Astrocyte (in vitro differentiated cells and primary cell): ENCODE measurements around the gene RUNDC1. TPM values are rescaled to one million over a fixed set of nuclear protein-coding genes. Genes with fewer than 3 reads are reported as not detected.
"Not testable (repeated sequence)": the region's sequence is repeated elsewhere in the genome, so short reads cannot be mapped to it uniquely, and the experiment has no call there.

ENCODE experiments used
- DNase-seq: peaks from one replicate; pipeline ENCODE4 v3.0.0-alpha.2; 2010; ENCODE audit warnings: low read depth
- FAIRE-seq: peaks from 2 replicates; lab custom pipeline; 2011; peaks lifted over from hg19 to GRCh38; lab: Jason Lieb, UNC
- H2AFZ ChIP-seq: 2 replicates; pipeline ENCODE4 v1.6.0; 2012; ENCODE audit warnings: low read depth, low read length, inconsistent platforms
- H3K27ac ChIP-seq: 2 replicates; pipeline ENCODE4 v1.5.1; 2011; ENCODE audit warnings: low read depth, low read length, inconsistent platforms
- H3K27me3 ChIP-seq: 2 replicates; pipeline ENCODE4 v1.6.0; 2011; ENCODE audit warnings: low read length, inconsistent platforms; ENCODE audit not compliant: insufficient read depth
- H3K36me3 ChIP-seq: 2 replicates; pipeline ENCODE4 v1.5.1; 2011; ENCODE audit warnings: low read length, inconsistent platforms; ENCODE audit not compliant: insufficient read depth
- H3K4me1 ChIP-seq: 2 replicates; pipeline ENCODE4 v1.5.1; 2011; ENCODE audit warnings: low read length, inconsistent platforms; ENCODE audit not compliant: insufficient read depth
- H3K4me2 ChIP-seq: 2 replicates; pipeline ENCODE4 v1.6.0; 2012; ENCODE audit warnings: low read length, inconsistent platforms
- H3K4me3 ChIP-seq: 2 replicates; pipeline ENCODE4 v1.5.1; 2011; ENCODE audit warnings: low read depth, mild to moderate bottlenecking, low read length, inconsistent platforms; ENCODE audit not compliant: insufficient read depth
- H3K79me2 ChIP-seq: 2 replicates; pipeline ENCODE4 v1.6.0; 2012; ENCODE audit warnings: mild to moderate bottlenecking, low read length, inconsistent platforms; ENCODE audit not compliant: insufficient read depth
- H3K9ac ChIP-seq: 2 replicates; pipeline ENCODE4 v1.6.0; 2012; ENCODE audit warnings: mild to moderate bottlenecking, low read length, inconsistent platforms
- H3K9me3 ChIP-seq: 2 replicates; pipeline ENCODE4 v1.5.1; 2012; ENCODE audit warnings: low read depth, mild to moderate bottlenecking, low read length, inconsistent platforms; ENCODE audit not compliant: insufficient read depth
- H4K20me1 ChIP-seq: 2 replicates; pipeline ENCODE4 v1.6.0; 2012; ENCODE audit warnings: low read length, inconsistent platforms; ENCODE audit not compliant: insufficient read depth
- H3K27ac Mint-ChIP-seq: one replicate; pipeline ENCODE4 v1.8.0; 2021; ENCODE audit warnings: mild to moderate bottlenecking, mixed read lengths; ENCODE audit not compliant: unreplicated experiment
- H3K27me3 Mint-ChIP-seq: one replicate; pipeline ENCODE4 v1.8.0; 2021; ENCODE audit warnings: low read depth, mixed read lengths; ENCODE audit not compliant: unreplicated experiment
- H3K36me3 Mint-ChIP-seq: one replicate; pipeline ENCODE4 v1.8.0; 2021; ENCODE audit warnings: low read depth, mixed read lengths; ENCODE audit not compliant: unreplicated experiment
- H3K4me1 Mint-ChIP-seq: one replicate; pipeline ENCODE4 v1.8.0; 2021; ENCODE audit warnings: low read depth, mixed read lengths; ENCODE audit not compliant: unreplicated experiment
- H3K4me3 Mint-ChIP-seq: one replicate; pipeline ENCODE4 v1.8.0; 2021; ENCODE audit warnings: mild to moderate bottlenecking, moderate library complexity, mixed read lengths; ENCODE audit not compliant: unreplicated experiment
- H3K9me3 Mint-ChIP-seq: one replicate; pipeline ENCODE4 v1.8.0; 2021; ENCODE audit warnings: mild to moderate bottlenecking, mixed read lengths; ENCODE audit not compliant: unreplicated experiment
- CTCF ChIP-seq: IDR thresholded peaks from 2 replicates; pipeline ENCODE4 v1.5.1; 2011; ENCODE audit warnings: low read depth, mild to moderate bottlenecking, inconsistent platforms, low read length, moderate library complexity; ENCODE audit not compliant: insufficient read depth
- EZH2 ChIP-seq: IDR thresholded peaks from 2 replicates; pipeline ENCODE4 v1.6.1; 2012; ENCODE audit warnings: mild to moderate bottlenecking, low read length, inconsistent platforms; ENCODE audit not compliant: insufficient read depth
- total RNA-seq: library from RNA; stranded (reverse); gene quantifications from 2 replicates; pipeline ENCODE4 v1.2.1, GENCODE V29; 2021

The RUNDC1 gene
- total RNA-seq, 1 donor from 2014 or later: 13.8 TPM

GRCh38 chr17:42997984-42998938 lies 17.9 kb downstream of the RUNDC1 start, which contains the start of gene RPL27:
Gene RPL27, plus strand, starts transcription at chr17:42998419. Its CDS starts 332 bp downstream, at chr17:42998751.
- peak; percentile 83 for TF ChIP-seq CTCF
- TF ChIP-seq EZH2: no peak
- H3K27me3 Mint-ChIP-seq: no peaks in the 10 kb centered on the region
- Histone ChIP-seq H3K36me3 (peaks cover 26% of the 10 kb centered on the region), H3K9ac (peak within 1 kb of the TSS; percentile 96), H3K4me2 (peak within 1 kb of the TSS; percentile 96), H3K4me1 (peaks cover 31% of the 10 kb centered on the region), H3K27ac (peak within 1 kb of the TSS; percentile 93), H4K20me1 (peaks cover 46% of the 10 kb centered on the region), H3K27me3 (no peaks in the 10 kb centered on the region), H3K4me3 (peak within 1 kb of the TSS; percentile 98), H3K9me3 (no peaks in the 10 kb centered on the region), H2AFZ (peak within 1 kb of the TSS; percentile 69), H3K79me2 (peaks cover 37% of the 10 kb centered on the region)
- peak; percentile 100 for DNase-seq
- peaks cover 27% of the 10 kb centered on the region for H3K4me1 Mint-ChIP-seq
- H3K27ac Mint-ChIP-seq: peak within 1 kb of the TSS; percentile 99
- FAIRE-seq: peak; percentile 69
- peaks cover 34% of the 10 kb centered on the region for H3K36me3 Mint-ChIP-seq
- no peaks in the 10 kb centered on the region for H3K9me3 Mint-ChIP-seq
- H3K4me3 Mint-ChIP-seq: peak within 1 kb of the TSS; percentile 99

GRCh38 chr17:42999003-42999525 lies 18.7 kb downstream of the RUNDC1 start:
- peak overlapping the region; percentile 99 for H3K27ac Mint-ChIP-seq
- DNase-seq (no peak), FAIRE-seq (no peak)
- no peaks in the 10 kb centered on the region for H3K27me3 Mint-ChIP-seq
- no peaks in the 10 kb centered on the region for H3K9me3 ChIP-seq
- H3K4me1 ChIP-seq: peaks cover 38% of the 10 kb centered on the region
- H3K4me3 ChIP-seq: peak overlapping the region; percentile 98
- H3K79me2 ChIP-seq: peaks cover 40% of the 10 kb centered on the region
- no peaks in the 10 kb centered on the region for H3K27me3 ChIP-seq
- peaks cover 31% of the 10 kb centered on the region for H3K36me3 ChIP-seq
- peaks cover 54% of the 10 kb centered on the region for H4K20me1 ChIP-seq
- H3K4me2 ChIP-seq: peak overlapping the region; percentile 96
- H3K4me3 Mint-ChIP-seq: peak overlapping the region; percentile 99
- peak overlapping the region; percentile 93 for H3K27ac ChIP-seq
- H3K36me3 Mint-ChIP-seq: peaks cover 41% of the 10 kb centered on the region
- H3K9me3 Mint-ChIP-seq: no peaks in the 10 kb centered on the region
- TF ChIP-seq CTCF (no peak), EZH2 (no peak)
- H3K4me1 Mint-ChIP-seq: peaks cover 31% of the 10 kb centered on the region
- H3K9ac ChIP-seq: peak overlapping the region; percentile 96
- no peak overlapping the region for H2AFZ ChIP-seq

- Mint-ChIP-seq H3K4me3 (peak overlapping the region; percentile 71), H3K36me3 (peaks cover 36% of the 10 kb centered on the region), H3K4me1 (peaks cover 36% of the 10 kb centered on the region)
- H3K36me3 ChIP-seq: peaks cover 35% of the 10 kb centered on the region
- peak overlapping the region; percentile 53 for H3K9ac ChIP-seq
- peaks cover 40% of the 10 kb centered on the region for H3K79me2 ChIP-seq
- FAIRE-seq, H2AFZ ChIP-seq, H3K27me3 Mint-ChIP-seq, H3K4me3 ChIP-seq, H3K27ac ChIP-seq, DNase-seq, H3K9me3 ChIP-seq, H3K9me3 Mint-ChIP-seq, H3K27me3 ChIP-seq, H3K27ac Mint-ChIP-seq: not testable (repeated sequence)
- peaks cover 41% of the 10 kb centered on the region for H3K4me1 ChIP-seq
- H3K4me2 ChIP-seq: peak overlapping the region; percentile 49
- peaks cover 54% of the 10 kb centered on the region for H4K20me1 ChIP-seq
Measured at GRCh38 chr17:43000894-43001293, 20.5 kb downstream of the RUNDC1 start.
